Lower leg skin (tissue), 4 donors: Measurements from ENCODE around the gene CERK. TPM values are rescaled to one million over a fixed set of nuclear protein-coding genes. Genes with fewer than 3 reads are reported as not detected.

ENCODE experiments used
- DNase-seq, 2 donors: peaks; one replicate each; pipeline ENCODE4 v3.0.0-alpha.2; 2019; ENCODE audit warnings: low spot score in 2 of 2
- H3K4me3 ChIP-seq: fragments of 200-600 bp; sonication (generic); 2 replicates; pipeline ENCODE4 v1.5.1; 2017; ENCODE audit warnings: mild to moderate bottlenecking, low read depth; ENCODE audit not compliant: poor library complexity, severe bottlenecking
- POLR2A ChIP-seq, 2 donors: fragments of 450-650 bp; IDR thresholded peaks; one replicate each; pipeline ENCODE4 v1.6.1; 2016 to 2017; ENCODE audit warnings: antibody characterized with exemption in 2 of 2, mild to moderate bottlenecking in 1 of 2, moderate library complexity in 1 of 2
- WGBS, 2 donors: methylation state at CpG; one replicate each; pipeline ENCODE4 v1.1.5; 2018; 5-methylcytosine and 5-hydroxymethylcytosine counted together
- intact Hi-C: fragments of 100-400 bp; cut with DNase I; formaldehyde crosslinking; loops from one replicate; pipeline ENCODE4 v1.15.0; 2023; ENCODE audit warnings: low total_unique reads
- total RNA-seq, 4 donors: library from RNA; depleted of rRNA; stranded (reverse); fragments of >200 nt; gene quantifications; one replicate each; pipeline ENCODE4 v1.1.0, GENCODE V29; 2016
- TF ChIP-seq, protein P1 (sequence below), 3 donors: fragments of 450-650 bp; IDR thresholded peaks; one replicate each; pipeline ENCODE4 v1.5.1; 2016; ENCODE audit warnings: antibody characterized with exemption in 3 of 3, mild to moderate bottlenecking in 3 of 3, moderate library complexity in 2 of 3

The CERK gene
- total RNA-seq, 4 donors from 2014 or later = 38.9 to 49.6 (median 41.5) TPM

GRCh38 chr22:46677323-46678002 lies 60.6 kb downstream of the CERK start:
- WGBS, 2 donors = 90 to 92% methylated on average over 24 to 28 of the region's 28 CpGs
- no peak overlapping the region for H3K4me3 ChIP-seq
- TF ChIP-seq, protein P1, sequence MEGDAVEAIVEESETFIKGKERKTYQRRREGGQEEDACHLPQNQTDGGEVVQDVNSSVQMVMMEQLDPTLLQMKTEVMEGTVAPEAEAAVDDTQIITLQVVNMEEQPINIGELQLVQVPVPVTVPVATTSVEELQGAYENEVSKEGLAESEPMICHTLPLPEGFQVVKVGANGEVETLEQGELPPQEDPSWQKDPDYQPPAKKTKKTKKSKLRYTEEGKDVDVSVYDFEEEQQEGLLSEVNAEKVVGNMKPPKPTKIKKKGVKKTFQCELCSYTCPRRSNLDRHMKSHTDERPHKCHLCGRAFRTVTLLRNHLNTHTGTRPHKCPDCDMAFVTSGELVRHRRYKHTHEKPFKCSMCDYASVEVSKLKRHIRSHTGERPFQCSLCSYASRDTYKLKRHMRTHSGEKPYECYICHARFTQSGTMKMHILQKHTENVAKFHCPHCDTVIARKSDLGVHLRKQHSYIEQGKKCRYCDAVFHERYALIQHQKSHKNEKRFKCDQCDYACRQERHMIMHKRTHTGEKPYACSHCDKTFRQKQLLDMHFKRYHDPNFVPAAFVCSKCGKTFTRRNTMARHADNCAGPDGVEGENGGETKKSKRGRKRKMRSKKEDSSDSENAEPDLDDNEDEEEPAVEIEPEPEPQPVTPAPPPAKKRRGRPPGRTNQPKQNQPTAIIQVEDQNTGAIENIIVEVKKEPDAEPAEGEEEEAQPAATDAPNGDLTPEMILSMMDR (IDR thresholded peaks at IDR 0.05) = no peak
- no peak for TF ChIP-seq POLR2A (IDR thresholded peaks at IDR 0.05)
- intact Hi-C loops = no loop called here
- no peak for DNase-seq

GRCh38 chr22:46676881-46677280 lies 61.2 kb downstream of the CERK start:
- TF ChIP-seq, protein P1 (IDR thresholded peaks at IDR 0.05) = no peak
- no peak for TF ChIP-seq POLR2A (IDR thresholded peaks at IDR 0.05)
- H3K4me3 ChIP-seq = no peak overlapping the region
- intact Hi-C loops = no loop called here
- 80 to 87% methylated on average over 14 of the region's 14 CpGs for WGBS, 2 donors
- DNase-seq = no peak

DNA sequence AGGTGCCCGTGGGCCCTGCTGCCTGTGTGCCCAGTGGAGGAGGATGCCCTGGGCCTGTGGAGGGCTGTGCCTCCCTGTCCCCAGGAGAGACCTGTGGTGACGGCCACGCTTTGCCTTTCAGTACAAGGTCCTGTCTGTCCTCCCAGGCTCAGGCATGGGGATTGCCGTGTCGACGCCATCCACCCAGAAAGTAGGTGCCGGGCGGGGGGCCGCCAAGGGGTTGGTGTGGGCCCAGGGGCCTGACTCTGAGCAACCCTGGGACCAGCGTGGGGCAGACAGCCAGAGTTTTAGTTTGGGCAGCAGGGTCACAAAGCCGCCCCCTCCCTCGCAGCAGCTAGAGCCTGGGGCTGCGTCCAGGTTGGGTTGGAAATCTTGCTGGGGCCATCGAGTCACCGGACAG lies 61.6 kb downstream of the CERK start:
- WGBS, 2 donors = 89 to 96% methylated on average over 15 of the region's 15 CpGs
- TF ChIP-seq, protein P1 (IDR thresholded peaks at IDR 0.05) = no peak
- no peak for TF ChIP-seq POLR2A (IDR thresholded peaks at IDR 0.05)

GRCh38 chr22:46675938-46676337 lies 62.1 kb downstream of the CERK start:
- no peak overlapping the region for H3K4me3 ChIP-seq
- intact Hi-C loops = no loop called here
- TF ChIP-seq, protein P1 (IDR thresholded peaks at IDR 0.05) = no peak
- no peak for TF ChIP-seq POLR2A (IDR thresholded peaks at IDR 0.05)
- DNase-seq = no peak
- WGBS, 2 donors = 92 to 99% methylated on average over 15 to 16 of the region's 16 CpGs

More for the DNA sequence above, 61.6 kb downstream of the CERK start:
- DNase-seq = no peak
- no peak overlapping the region for H3K4me3 ChIP-seq
- intact Hi-C loops = no loop called here

- intact Hi-C loops = no loop called here
- no peak for DNase-seq
- WGBS, 2 donors = 95 to 98% methylated on average over 12 to 13 of the region's 13 CpGs
- no peak for TF ChIP-seq POLR2A (IDR thresholded peaks at IDR 0.05)
- H3K4me3 ChIP-seq = no peak overlapping the region
These were observed 62.6 kb downstream of the CERK start for GRCh38 chr22:46675479-46675878.

DNA sequence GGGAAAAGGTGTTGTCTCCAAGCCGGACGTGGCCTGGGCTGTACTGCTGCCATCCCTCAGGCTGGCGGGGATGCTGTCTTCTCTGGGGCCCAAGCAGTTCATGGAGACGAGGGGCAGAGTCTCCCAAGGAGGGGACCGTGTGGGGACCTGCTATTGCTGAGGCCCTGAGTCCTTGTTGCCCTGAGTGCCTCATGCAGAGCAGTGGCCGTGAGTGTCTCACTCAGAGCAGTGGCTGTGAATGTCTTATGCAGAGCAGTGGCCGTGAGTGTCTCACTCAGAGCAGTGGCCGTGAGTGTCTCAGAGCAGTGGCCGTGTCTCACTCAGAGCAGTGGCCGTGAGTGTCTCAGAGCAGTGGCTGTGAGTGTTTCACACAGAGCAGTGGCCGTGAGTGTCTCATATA lies 63.1 kb downstream of the CERK start:
- H3K4me3 ChIP-seq = no peak overlapping the region
- 77 to 95% methylated on average over 11 of the region's 11 CpGs for WGBS, 2 donors
- no peak for DNase-seq
- TF ChIP-seq, protein P1 (IDR thresholded peaks at IDR 0.05) = no peak
- TF ChIP-seq POLR2A (IDR thresholded peaks at IDR 0.05) = no peak
- intact Hi-C loops = no loop called here
